ENCODE data around the gene MRLN.

MRLN gene

DNA sequence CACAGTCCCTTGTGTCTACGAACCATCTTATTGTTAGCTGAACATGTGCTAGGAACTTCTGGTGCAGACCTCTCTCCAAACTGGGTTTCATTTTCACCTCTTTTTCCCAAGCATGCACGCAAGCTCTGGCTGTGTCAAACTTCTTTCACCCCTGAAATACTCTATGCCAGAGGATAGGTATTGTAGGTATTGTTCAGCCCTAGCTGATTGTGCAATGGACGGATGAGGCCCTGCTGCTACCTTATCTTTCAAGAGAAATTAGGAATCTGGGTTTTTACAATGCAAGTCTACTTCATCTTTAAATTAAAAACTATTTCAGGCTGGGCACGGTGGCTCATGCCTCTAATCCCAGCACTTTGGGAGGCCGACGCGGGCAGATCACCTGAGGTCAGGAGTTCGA lies 28.3 kb upstream of the MRLN start:
- TF ChIP-seq, protein P1, sequence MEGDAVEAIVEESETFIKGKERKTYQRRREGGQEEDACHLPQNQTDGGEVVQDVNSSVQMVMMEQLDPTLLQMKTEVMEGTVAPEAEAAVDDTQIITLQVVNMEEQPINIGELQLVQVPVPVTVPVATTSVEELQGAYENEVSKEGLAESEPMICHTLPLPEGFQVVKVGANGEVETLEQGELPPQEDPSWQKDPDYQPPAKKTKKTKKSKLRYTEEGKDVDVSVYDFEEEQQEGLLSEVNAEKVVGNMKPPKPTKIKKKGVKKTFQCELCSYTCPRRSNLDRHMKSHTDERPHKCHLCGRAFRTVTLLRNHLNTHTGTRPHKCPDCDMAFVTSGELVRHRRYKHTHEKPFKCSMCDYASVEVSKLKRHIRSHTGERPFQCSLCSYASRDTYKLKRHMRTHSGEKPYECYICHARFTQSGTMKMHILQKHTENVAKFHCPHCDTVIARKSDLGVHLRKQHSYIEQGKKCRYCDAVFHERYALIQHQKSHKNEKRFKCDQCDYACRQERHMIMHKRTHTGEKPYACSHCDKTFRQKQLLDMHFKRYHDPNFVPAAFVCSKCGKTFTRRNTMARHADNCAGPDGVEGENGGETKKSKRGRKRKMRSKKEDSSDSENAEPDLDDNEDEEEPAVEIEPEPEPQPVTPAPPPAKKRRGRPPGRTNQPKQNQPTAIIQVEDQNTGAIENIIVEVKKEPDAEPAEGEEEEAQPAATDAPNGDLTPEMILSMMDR (IDR thresholded peaks at IDR 0.05; ENCODE audit: low read depth, low read length), result no peak
- H3K4me3 ChIP-seq (replicated peaks in 1 of 2; ENCODE audit: low read depth in 2 of 2, low read length in 2 of 2), result no peak overlapping the region
- DNase-seq (ENCODE audit: low read depth in 2 of 2), result no peak

DNA sequence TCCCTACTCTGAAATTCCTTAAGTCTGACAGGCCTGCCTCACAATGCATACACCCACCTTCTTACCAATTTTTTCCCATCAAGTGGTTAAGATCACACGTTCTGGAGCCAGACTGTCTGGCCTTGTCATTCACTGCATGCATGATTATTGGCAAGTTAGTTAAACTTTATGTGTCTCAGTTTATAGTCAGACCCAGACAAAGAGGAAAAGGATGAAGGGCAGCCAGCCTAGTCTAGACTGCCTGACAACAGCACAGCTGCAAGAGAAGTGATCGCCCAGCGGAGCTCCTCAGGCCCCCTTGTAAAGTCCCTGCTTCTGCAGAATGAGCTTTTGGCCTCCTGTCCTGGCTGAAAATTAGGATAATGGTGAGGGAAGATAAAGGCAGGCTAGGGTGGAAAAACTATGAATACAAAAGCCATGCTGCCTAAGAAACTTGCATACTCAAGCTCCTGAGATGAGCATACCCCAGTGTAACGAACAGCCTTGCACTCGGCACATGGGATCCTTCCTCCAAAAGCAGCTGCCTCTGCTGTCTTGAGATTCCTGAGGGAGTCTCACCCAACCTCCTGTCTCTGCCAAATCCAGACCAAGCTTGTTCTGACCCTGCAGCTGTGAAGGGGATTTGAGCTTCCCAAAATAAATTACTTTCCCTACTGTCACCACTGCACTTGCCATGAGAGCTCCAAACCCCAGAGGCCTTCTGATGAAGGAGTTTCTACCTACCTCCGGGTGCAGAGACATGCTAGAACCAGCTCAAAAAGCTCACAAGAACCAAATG lies 26.7 kb upstream of the MRLN start:
- H3K4me3 ChIP-seq (replicated peaks in 1 of 2; ENCODE audit: low read depth in 2 of 2, low read length in 2 of 2), result no peak overlapping the region
- TF ChIP-seq, protein P1 (IDR thresholded peaks at IDR 0.05; ENCODE audit: low read depth, low read length), result no peak
- peak in 1 of 2 donors; percentile 39 for DNase-seq (ENCODE audit: low read depth in 2 of 2)

DNA sequence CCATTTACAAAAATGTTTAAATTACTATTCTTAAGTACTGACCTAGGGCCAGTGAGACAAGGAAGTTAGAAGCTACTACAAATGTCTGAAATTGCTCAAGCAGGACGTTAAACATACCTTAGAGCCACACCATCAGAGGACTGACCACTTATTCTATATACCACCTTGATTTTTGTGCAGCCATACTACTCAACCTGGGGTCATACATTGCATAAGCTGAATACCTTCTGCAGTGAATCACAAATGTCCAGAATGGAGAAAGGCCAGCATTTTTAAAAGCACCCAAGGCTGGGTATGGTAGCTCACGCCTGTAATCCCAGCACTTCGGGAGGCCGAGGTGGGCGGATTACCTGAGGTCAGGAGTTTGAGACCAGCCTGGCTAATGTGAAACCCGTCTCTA lies 21.2 kb upstream of the MRLN start:
- TF ChIP-seq, protein P1 (IDR thresholded peaks at IDR 0.05; ENCODE audit: low read depth, low read length), result no peak
- H3K4me3 ChIP-seq (replicated peaks in 1 of 2; ENCODE audit: low read depth in 2 of 2, low read length in 2 of 2), result no peak overlapping the region
- DNase-seq (ENCODE audit: low read depth in 2 of 2), result no peak

DNA sequence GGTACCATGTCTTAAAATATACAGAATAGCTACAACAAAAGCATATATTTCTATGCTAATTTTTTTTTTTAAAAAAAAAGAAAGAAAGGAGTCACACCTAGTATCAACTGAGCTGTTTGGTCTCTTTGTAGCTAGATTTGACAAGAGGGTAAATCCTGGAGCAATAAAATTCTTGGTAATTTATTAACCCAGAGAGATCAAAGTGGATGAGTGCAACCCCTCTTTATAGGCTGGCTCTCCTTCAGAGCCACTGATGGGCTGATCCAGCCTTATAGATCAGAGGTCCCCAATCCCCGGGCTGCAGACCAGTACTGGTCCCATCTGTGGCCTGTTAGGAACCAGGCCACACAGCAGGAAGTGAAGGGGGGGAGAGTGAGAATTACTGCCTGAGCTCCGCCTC lies 19.8 kb upstream of the MRLN start:
- no peak overlapping the region for H3K4me3 ChIP-seq (replicated peaks in 1 of 2; ENCODE audit: low read depth in 2 of 2, low read length in 2 of 2)
- TF ChIP-seq, protein P1 (IDR thresholded peaks at IDR 0.05; ENCODE audit: low read depth, low read length), result no peak
- DNase-seq (ENCODE audit: low read depth in 2 of 2), result no peak

DNA sequence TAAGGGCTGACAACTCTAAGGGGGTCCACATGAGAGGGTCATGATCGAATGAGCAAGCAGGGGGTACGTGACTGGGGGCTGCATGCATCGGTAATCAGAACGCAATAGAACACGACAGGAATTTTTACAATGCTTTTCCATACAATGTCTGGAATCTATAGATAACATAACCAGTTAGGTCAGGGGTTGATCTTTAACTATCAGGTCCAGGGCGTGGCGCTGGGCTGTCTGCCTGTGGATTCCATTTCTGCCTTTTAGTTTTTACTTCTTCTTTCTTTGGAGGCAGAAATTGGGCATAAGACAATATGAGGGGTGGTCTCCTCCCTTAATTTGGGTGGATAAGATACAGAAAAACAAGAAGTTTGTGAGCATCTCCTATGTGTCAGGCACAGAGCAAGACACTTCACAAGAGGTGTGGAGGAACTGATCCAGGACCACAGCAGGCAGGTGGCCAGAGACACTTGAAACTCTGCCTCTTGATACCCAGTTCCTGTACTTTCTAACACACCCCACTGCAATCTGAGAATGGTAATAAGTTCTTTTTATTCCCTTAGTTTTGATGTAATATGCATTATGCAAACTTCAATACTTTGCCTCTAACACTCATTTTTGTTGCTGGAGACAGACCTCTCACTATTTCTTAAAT lies 18.0 kb upstream of the MRLN start:
- no peak for DNase-seq (ENCODE audit: low read depth in 2 of 2)
- TF ChIP-seq, protein P1 (IDR thresholded peaks at IDR 0.05; ENCODE audit: low read depth, low read length), result no peak
- no peak overlapping the region for H3K4me3 ChIP-seq (replicated peaks in 1 of 2; ENCODE audit: low read depth in 2 of 2, low read length in 2 of 2)

DNA sequence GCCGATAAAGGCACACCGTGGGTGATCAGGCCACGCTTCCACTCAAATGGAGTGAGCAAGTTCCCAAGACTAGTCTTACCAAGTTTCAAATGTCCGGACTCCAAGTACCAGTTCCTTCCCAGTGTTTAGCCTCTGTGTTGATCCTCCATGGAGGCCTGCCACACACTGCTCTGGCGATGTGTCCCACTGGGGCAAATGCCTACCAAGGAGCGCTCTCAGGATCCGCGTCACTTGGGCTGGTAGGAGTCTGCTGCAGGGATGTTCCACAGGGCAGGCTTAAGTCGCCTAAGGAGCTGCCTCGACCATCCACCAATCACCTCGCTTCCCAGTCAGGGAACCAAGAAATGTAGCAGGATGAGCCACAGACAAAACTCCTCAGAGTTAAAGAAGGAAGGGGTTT lies 17.4 kb upstream of the MRLN start:
- H3K4me3 ChIP-seq (replicated peaks in 1 of 2; ENCODE audit: low read depth in 2 of 2, low read length in 2 of 2), result no peak overlapping the region
- TF ChIP-seq, protein P1 (IDR thresholded peaks at IDR 0.05; ENCODE audit: low read depth, low read length), result no peak
- no peak for DNase-seq (ENCODE audit: low read depth in 2 of 2)
